Body of pancreas (tissue), 4 donors: ENCODE measurements around the gene FATE1.

Source experiments
- CTCF ChIP-seq, 7 experiments: fragments of 450-650 bp in 4 of 7; fragments of 200-600 bp in 3 of 7; sonication (generic) in 3 of 7; IDR thresholded peaks; one replicate each; pipeline ENCODE4 v1.5.1; 2016 to 2019; ENCODE audit warnings: antibody characterized with exemption in 7 of 7
- POLR2A ChIP-seq, 3 donors: fragments of 450-650 bp; IDR thresholded peaks; one replicate each; pipeline ENCODE4 v1.6.1; 2016; ENCODE audit warnings: antibody characterized with exemption in 3 of 3, mild to moderate bottlenecking in 2 of 3

GRCh38 chrX:151723156-151723760 lies 7.4 kb downstream of the FATE1 start:
- no peak for TF ChIP-seq CTCF (IDR thresholded peaks at IDR 0.05)
- no peak for TF ChIP-seq POLR2A (IDR thresholded peaks at IDR 0.05)
